Activated CD4-positive, CD25-positive, alpha-beta regulatory T cell treated with anti-CD3 and anti-CD28 coated beads, Interleukin-2, amount 50 U/mL, for 24 hours (primary cell): ENCODE measurements around the gene RBFA.
A peak's percentile ranks its signal among the peaks of the same experiment; 100 is the strongest.
"Not testable (repeated sequence)": the region's sequence is repeated elsewhere in the genome, so short reads cannot be mapped to it uniquely, and the experiment has no call there.

Experiments
- ATAC-seq, 2 donors: fragments of 150-1000 bp; cut with Tn5 transposase; one replicate each; pipeline ENCODE4 v1.10.0; 2021; ENCODE audit warnings: mild to moderate bottlenecking in 1 of 2, moderate library complexity in 1 of 2

The RBFA gene

DNA sequence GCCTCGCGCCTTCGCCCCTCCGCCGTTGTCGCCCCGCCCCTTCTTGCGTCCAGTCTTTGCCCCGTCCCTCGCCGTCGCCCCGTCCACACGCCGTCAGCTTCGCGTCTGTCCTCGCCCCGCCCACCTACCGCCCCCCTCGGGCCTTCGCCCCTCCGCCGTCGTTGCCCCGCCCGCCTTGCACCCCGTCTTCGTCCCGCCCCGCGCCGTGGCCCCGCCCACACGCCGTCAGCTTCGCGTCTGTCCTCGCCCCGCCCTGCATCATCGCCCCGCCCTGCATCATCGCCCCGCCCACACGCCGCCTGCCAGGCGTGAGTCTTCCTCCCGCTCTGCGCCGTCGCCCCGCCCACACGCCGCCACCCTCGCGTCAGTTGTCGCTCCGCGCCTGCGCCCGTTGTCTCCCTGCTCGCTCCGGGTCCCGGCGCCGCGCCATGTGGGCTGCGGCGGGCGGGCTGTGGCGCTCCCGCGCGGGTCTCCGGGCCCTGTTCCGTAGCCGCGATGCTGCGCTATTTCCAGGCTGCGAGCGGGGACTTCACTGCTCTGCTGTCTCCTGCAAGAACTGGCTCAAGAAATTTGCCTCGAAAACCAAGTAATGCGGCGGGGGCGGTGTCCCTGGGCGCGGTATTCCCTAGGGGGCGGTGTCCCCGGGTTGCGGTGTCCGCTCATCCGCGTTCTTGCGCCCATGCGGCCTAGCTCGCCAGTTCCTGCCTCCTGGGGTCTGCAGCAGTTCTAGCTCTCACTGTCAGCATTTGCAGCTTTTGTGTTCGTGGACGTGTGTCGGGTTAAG, at the start of gene RBFA:
RBFA (plus strand) TSS at position 367 of the 784 bp plus-strand sequence; CDS start at position 429, 62 bp downstream.
- peak; percentile 81 to 83 for ATAC-seq

DNA sequence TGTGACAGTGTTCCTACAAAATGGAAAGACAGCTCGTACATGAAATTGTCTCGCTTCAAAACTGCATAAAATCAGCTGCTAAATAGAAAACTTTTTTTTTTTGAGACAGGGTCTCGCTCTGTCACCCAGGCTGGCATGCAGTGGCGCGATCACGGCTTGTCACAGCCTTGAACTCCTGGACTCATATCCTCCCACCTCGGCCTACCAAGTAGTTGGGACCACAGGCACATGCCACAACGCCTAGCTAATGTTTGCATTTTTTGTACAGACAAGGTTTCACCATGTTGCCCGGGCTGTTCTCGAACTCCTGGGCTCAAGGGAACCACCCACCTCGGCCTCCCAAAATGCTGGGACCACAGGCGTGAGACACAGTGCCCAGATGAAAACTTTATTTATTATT, 49.1 kb upstream of the RBFA start:
- no peak for ATAC-seq

- ATAC-seq = no peak
Observed at GRCh38 chr18:79986726-79987125, 47.5 kb upstream of the RBFA start.

DNA sequence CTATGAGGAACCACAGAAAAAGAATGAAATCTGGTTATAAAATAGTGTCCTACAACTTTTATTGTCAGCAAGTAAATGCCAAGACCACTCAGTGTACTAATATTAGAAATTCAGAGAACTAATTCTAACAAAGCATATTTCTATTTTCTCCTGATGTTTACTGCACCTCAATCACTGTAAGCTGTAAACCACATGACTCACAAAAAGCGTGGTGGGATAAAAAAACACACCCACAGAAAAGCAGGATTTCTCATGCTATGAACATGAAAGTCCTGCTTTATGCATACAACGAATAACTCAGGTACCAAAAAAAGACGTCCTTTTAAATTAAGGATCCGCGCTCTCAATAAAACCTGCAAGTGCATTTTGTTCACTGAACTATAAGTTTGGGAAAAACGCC, 46.7 kb upstream of the RBFA start:
- ATAC-seq = no peak

GRCh38 chr18:79988071-79988450, 46.2 kb upstream of the RBFA start:
- peak; percentile 63 to 72 for ATAC-seq

- ATAC-seq = peak; percentile 98 to 99
Observed at GRCh38 chr18:79988451-79989194, 45.6 kb upstream of the RBFA start, which contains the start of gene TXNL4A. Gene TXNL4A, minus strand, starts transcription at chr18:79988563. Its CDS starts 171 bp downstream, at chr18:79988392.

GRCh38 chr18:79989195-79989497, 45.1 kb upstream of the RBFA start:
- ATAC-seq = no peak

- ATAC-seq = no peak
Observed at GRCh38 chr18:79991494-79991893, 42.7 kb upstream of the RBFA start.

DNA sequence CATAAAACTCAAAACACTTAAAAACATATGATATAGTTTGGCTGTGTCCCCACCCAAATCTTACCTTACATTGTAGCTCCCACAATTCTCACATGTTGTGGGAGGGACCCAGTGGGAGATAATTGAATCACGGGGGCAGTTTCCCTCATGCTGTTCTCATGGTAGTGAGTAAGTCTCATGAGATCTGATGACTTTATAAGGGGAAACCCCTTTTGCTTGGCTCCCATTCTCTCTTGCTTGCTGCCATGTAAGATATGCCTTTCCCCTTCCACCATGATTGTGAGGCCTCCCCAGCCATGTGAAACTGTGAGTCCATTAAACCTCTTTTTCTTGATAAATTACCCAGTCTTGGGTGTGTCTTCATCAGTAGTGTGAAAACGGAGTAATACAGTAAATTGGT, 34.5 kb upstream of the RBFA start:
- ATAC-seq = not testable (repeated sequence)

DNA sequence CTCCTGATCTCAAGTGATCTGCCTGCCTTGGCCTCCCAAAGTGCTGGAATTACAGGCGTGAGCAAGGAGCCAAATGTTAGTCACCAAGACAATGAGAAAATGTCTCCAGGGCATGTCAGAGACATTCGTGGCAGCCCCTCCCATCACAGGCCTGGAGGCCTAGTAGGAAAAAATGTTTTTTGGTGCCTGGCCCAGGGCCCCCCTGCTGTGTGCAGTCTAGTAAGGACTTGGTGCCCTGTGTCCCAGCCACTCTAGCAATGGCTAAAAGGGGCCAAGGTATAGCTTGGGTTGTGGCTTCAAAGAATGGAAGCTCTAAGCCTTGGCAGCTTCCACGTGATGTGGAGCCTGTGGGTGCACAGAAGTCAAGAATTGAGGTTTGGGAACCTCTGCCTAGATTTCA, 33.4 kb upstream of the RBFA start:
- ATAC-seq = no peak

GRCh38 chr18:80002468-80002867, 31.8 kb upstream of the RBFA start:
- ATAC-seq = no peak

DNA sequence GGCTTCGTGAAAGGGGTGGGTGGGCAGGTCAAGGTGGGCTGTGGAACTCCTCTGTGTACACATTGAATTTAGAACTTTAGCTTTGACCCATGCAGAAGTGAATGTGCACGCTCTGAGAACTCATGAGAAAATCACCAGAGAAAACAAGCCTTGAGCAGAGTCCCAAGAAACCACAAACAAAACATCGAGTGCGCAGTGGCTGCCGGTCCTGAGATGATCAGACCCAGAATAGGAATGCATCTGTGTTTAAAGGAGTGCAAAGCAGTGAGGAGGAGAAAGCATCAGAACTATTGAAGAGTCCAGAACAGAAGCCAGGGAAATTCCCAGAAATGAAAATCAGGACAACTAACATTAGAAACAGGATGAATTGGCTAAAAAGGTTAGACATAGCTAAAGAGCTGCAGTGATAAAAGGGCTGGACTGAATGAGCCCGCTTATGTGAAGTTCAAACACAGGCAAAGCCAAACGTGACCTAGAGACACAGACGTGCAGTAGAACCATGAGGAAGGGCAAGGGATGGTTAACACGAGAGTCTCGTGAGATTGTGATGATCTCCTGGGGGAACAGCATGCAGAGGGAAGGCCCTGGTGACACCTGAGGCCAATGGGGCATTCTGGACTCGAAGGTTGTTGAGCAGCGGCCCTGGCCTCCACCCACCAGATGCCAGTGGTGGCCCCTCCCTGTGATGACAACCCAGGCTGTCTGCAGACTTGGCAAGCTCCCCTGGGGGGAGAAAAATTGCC, 29.5 kb upstream of the RBFA start:
- ATAC-seq = no peak

DNA sequence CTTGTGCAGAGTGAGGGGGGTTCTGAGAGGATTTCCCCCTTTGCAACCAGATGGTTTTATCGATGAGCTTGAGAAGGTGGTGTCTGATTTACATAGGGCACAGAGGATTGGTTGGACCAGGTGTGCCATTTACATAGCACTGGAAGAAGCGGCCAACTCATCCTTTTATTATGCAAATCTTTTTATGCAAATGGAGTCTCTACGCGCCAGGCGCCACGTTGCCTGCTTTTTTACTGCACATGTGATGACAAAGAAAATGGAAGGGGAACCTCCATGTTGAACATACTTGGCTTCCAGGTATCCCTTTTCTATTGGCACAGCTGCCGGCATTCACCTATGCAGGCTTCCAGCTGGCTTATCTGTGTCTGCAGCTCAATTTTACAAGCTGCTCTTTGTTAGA, 27.5 kb upstream of the RBFA start:
- ATAC-seq = no peak

DNA sequence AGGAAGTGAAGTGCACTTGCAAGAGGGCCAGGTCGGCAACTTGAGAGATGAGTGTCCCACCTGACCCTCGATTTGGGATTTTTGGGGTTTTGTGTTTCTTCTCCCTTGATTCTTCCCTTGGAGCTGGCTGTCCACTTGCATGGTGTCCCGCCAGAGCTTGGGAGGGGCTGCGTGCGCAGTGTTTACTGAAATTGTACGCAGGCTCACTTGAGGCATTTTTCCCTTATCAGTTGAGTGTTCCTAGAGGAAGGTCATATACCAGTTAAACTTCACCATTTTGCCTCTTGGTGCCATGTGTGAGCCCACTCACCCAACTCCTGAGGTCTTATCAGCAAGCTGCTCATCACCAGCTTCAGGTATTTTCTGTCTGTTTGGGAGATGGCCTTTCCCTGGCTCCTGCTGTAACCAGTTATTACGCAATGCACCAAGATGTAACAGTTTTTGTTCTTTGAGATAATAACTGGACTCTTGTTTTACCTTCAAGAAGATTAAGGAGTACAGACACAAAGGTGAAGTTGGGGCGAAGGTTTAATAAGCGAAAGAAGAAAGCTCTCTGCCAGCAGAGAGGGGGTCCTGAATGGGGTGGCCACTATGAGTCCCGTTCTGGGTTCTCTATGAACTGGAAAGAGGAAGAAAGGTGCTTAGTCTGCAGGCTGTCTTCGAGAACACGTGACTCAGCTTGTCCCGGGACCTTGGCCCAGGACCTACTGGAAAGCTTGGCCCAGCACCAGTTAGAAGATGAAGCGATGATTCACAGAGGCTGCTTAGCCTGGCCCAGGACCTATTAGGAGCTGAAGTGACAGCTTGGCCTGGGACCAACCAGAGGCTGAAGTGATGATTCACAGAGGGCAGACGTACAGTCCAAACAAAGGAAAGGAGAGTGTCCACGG, 24.3 kb upstream of the RBFA start:
- no peak for ATAC-seq

DNA sequence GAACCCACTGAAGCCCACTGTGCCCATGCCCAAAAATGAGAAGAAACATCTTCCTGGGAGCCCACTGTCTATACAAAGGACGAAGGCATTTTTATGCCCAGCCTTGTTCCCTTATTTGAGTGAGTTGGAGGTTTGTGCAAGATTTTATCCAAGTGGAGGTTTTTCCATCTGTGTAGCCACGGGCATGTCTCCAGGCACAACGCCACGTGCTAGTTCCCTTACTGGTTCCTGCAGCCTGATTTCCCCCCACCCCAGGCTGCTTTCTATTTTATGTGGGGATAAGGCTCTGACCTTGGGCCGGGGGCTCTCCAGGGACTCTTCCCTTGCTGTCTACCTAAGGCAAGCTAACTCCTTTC, 23.7 kb upstream of the RBFA start:
- ATAC-seq = no peak

- ATAC-seq = not testable (repeated sequence)
Observed at GRCh38 chr18:80011496-80012137, 22.6 kb upstream of the RBFA start.

GRCh38 chr18:80012714-80013113, 21.5 kb upstream of the RBFA start:
- ATAC-seq = no peak

GRCh38 chr18:80022613-80023012, 11.6 kb upstream of the RBFA start:
- no peak for ATAC-seq

DNA sequence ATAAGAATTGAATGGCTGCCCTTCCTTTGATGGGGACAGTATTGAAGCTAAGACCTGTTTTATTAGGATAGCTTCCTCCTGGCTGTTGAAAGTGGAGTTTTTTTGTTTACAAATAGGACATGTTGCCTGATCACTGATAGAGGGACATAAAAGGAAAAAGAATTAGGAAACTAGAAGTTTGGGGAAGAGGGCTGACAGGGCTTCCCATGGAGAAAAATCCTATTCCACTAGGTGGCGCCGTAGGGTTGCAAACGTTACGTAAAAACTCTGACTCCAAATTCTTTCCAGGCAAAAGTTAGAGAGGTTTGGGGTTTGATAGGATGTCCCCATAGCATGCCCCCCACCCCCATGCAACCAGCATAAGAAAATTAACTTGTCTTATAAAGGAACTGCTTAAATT, 11.1 kb upstream of the RBFA start:
- no peak for ATAC-seq

DNA sequence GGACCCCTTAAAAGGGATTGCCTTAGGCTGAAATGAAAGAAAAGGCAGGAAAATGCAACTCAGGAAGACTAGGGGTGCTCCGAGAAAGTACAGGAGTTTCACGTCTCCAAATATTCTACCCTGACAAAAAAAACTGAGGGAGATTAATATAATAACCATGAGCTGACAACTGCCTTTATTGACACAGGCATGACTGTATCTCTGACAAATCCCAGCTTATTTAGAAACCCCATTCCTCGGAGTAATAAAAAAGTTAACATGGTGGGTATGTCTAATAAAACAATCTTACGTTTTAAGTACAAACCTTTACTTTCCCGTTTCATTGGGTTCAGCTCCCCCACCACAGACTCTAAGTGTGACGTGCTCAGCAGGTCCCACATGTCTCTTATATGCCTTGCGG, 7.9 kb upstream of the RBFA start:
- ATAC-seq = no peak

DNA sequence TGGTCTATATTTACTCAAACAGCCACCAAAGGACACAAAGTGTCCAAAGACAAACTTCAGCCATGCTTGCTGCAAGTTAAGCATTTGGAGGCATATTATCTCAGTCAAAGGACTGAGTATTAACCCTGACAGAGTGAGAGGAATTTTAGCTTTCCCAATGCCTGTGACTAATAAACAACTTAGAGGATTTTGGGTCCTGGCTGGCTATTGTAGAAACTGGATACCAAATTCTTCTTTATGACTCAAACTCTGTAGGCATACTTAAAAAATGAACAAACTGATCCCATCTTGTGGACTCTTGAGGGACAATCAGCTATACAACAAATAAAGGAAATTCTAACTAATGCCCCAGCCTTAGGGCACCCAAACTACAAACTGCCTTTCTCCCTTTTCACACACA, 6.5 kb upstream of the RBFA start:
- ATAC-seq = not testable (repeated sequence)

- no peak for ATAC-seq
Observed at GRCh38 chr18:80029690-80030089, 4.5 kb upstream of the RBFA start.
